Measurements from ENCODE around the gene CRTAP. TPM values are rescaled to one million over a fixed set of nuclear protein-coding genes. Genes with fewer than 3 reads are reported as not detected.

The CRTAP gene
- total and polyA plus RNA-seq, 11 donors: 16.1 to 148 (median 80.7) TPM

DNA sequence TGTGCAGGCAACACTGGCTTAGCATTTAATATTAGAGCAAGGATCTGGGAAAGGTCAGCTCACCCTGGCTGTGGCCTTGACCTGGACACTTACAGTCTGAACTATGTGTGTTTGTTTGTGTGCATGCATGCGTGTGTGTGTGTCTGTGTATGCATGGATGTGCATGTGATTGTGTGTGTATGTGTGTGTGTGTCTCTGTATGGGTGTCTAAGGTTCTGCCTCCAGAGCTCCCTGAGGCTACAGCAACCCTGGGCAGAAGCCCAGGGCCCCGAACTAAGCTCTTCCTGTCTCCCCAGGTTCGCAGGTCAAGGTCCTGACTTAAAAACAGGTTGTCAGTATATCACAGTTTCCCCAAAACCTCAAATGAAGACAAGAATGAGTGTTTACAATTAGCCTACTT lies 53.5 kb downstream of the CRTAP start:
- Histone ChIP-seq H3K27ac (peak overlapping the region in 2 of 12 donors; percentile 9 to 54), H3K27me3 (no peaks in the 10 kb centered on the region), H3K36me3 (no peaks in the 10 kb centered on the region), H3K9me3 (peaks cover 0 to 4% (median 0%) of the 10 kb centered on the region in 12 donors), H3K4me3 (no peak overlapping the region), H3K4me1 (peaks cover 0 to 13% (median 0%) of the 10 kb centered on the region in 12 donors)
- DNase-seq: no peak
- intact Hi-C loops (cut with DNase I): no loop called here
- TF ChIP-seq, protein P1, sequence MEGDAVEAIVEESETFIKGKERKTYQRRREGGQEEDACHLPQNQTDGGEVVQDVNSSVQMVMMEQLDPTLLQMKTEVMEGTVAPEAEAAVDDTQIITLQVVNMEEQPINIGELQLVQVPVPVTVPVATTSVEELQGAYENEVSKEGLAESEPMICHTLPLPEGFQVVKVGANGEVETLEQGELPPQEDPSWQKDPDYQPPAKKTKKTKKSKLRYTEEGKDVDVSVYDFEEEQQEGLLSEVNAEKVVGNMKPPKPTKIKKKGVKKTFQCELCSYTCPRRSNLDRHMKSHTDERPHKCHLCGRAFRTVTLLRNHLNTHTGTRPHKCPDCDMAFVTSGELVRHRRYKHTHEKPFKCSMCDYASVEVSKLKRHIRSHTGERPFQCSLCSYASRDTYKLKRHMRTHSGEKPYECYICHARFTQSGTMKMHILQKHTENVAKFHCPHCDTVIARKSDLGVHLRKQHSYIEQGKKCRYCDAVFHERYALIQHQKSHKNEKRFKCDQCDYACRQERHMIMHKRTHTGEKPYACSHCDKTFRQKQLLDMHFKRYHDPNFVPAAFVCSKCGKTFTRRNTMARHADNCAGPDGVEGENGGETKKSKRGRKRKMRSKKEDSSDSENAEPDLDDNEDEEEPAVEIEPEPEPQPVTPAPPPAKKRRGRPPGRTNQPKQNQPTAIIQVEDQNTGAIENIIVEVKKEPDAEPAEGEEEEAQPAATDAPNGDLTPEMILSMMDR (IDR thresholded peaks at IDR 0.05): no peak
- no peak for TF ChIP-seq POLR2A (IDR thresholded peaks at IDR 0.05)
- ATAC-seq: no peak
- WGBS, 4 donors: 77 to 87% (median 83%) methylated on average over 3 of the region's 3 CpGs

- no peak for DNase-seq
- no peak for ATAC-seq
- no peaks in the 10 kb centered on the region for H3K36me3 ChIP-seq
- no peaks in the 10 kb centered on the region for H3K27me3 ChIP-seq
- TF ChIP-seq, protein P1 (IDR thresholded peaks at IDR 0.05): no peak
- no peak for TF ChIP-seq POLR2A (IDR thresholded peaks at IDR 0.05)
- WGBS, 4 donors: 40 to 53% (median 43%) methylated on average over 3 of the region's 3 CpGs
- intact Hi-C loops (cut with DNase I): no loop called here
- no peaks in the 10 kb centered on the region for H3K9me3 ChIP-seq
- peak overlapping the region in 2 of 12 donors; percentile 9 to 54 for H3K27ac ChIP-seq
- H3K4me1 ChIP-seq: peaks cover 0 to 17% (median 0%) of the 10 kb centered on the region in 12 donors
- no peak overlapping the region for H3K4me3 ChIP-seq
Observed at GRCh38 chr3:33167716-33168336, 54.0 kb downstream of the CRTAP start.

DNA sequence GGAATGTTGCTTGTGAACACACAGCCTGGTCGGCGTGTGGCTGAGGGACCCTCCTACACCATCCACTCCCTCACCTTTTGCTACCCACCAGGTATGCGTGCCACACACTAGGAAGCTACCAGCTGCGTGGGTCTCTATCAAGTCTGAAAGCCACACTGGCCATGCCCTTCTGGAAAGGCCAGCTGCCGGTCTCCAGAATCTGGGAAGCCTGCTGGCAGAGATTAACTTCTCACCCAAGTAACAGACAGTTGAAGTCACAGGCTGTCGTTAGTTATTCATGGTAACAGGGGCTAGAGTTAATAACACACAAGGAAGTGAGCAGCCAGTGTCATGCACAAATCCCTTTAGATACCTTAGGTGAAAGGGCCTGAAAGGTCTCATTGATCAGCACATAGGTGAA lies 56.7 kb downstream of the CRTAP start:
- Histone ChIP-seq H3K36me3 (no peaks in the 10 kb centered on the region), H3K27me3 (no peaks in the 10 kb centered on the region), H3K9me3 (no peaks in the 10 kb centered on the region), H3K27ac (no peak overlapping the region), H3K4me3 (no peak overlapping the region), H3K4me1 (peaks cover 0 to 26% (median 5%) of the 10 kb centered on the region in 12 donors)
- no peak for ATAC-seq
- intact Hi-C loops (cut with DNase I): no loop called here
- WGBS, 4 donors: 65 to 85% (median 70%) methylated on average over 6 of the region's 6 CpGs
- TF ChIP-seq, protein P1 (IDR thresholded peaks at IDR 0.05): no peak
- TF ChIP-seq POLR2A (IDR thresholded peaks at IDR 0.05): no peak
- no peak for DNase-seq

DNA sequence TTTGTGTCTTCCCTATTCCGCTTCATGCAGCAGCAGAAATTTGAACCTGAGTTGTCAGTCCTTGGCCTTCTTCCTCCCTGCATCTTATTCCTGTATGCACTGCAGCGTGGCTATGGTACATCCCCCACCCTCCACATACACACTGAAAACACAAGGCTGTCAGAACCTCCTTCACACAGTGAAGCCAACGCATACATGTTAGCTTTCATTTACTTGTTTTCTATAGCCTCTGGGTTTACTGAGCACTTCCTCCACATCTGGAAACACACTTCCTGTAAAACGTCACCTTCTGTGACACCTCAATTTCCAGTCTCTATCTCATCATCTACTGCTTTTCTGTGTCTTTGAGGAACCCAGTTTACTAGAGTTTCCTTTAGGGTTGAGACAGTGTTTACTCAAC lies 57.8 kb downstream of the CRTAP start:
- WGBS, 4 donors: 67 to 80% (median 69%) methylated on average over 4 of the region's 4 CpGs
- no peak overlapping the region for H3K4me3 ChIP-seq
- no peak for TF ChIP-seq POLR2A (IDR thresholded peaks at IDR 0.05)
- no peak for DNase-seq
- no peak for ATAC-seq
- H3K9me3 ChIP-seq: no peaks in the 10 kb centered on the region
- H3K4me1 ChIP-seq: peaks cover 0 to 26% (median 5%) of the 10 kb centered on the region in 12 donors
- no peaks in the 10 kb centered on the region for H3K27me3 ChIP-seq
- H3K27ac ChIP-seq: no peak overlapping the region
- intact Hi-C loops (cut with DNase I): no loop called here
- no peaks in the 10 kb centered on the region for H3K36me3 ChIP-seq

DNA sequence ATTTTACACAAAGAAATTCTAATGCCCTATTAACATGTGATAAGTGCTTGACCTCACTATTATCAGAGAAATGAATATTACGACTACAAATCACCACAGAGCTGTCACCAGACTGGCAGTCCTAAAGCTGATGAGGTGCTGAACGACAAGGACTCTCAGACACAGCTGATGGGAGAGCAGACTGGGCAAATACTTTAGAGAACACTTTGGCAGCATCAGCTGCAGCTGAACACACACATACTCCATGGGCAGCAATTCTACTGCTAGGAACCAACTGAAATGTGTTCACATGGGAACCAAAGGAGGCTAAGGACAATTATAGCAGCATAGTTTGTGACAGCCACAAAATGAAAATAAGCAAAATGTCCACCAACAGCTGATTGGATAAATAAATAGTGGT lies 59.3 kb downstream of the CRTAP start:
- peak; percentile 85 to 96 (median 94) for ATAC-seq
- no peaks in the 10 kb centered on the region for H3K36me3 ChIP-seq

More for the DNA sequence above, 59.3 kb downstream of the CRTAP start:
- Histone ChIP-seq H3K27me3 (no peaks in the 10 kb centered on the region), H3K4me1 (peaks cover 0 to 20% (median 5%) of the 10 kb centered on the region in 12 donors), H3K4me3 (no peak overlapping the region), H3K9me3 (peaks cover 0 to 5% (median 0%) of the 10 kb centered on the region in 12 donors), H3K27ac (peak overlapping the region in 2 of 12 donors; percentile 12 to 73)
- intact Hi-C loops (cut with DNase I): no loop called here
- TF ChIP-seq, protein P1 (IDR thresholded peaks at IDR 0.05): no peak
- no peak for TF ChIP-seq POLR2A (IDR thresholded peaks at IDR 0.05)
- WGBS, 4 donors: 9 to 21% (median 12%) methylated on average over 2 of the region's 2 CpGs
- peak in 2 of 5 donors; percentile 33 to 38 for DNase-seq
